ENCODE measurements around the gene PAK6. TPM values are rescaled to one million over a fixed set of nuclear protein-coding genes. Genes with fewer than 3 reads are reported as not detected.

PAK6 gene
- total and polyA plus RNA-seq, 2 experiments from 2014 or later = 2.4 to 20.0 TPM

- no peak for TF ChIP-seq REST (IDR thresholded peaks at IDR 0.05; ENCODE audit: unreplicated experiment)
- TF ChIP-seq JUNB (IDR thresholded peaks at IDR 0.05; ENCODE audit: unreplicated experiment) = no peak
- TF ChIP-seq ETS1 (IDR thresholded peaks at IDR 0.05) = no peak
- TF ChIP-seq NANOG (IDR thresholded peaks at IDR 0.05; ENCODE audit: borderline replicate concordance) = no peak
- TF ChIP-seq CREB1 (CRISPR knock-in tag; IDR thresholded peaks at IDR 0.05; ENCODE audit: low read depth) = no peak
- TF ChIP-seq EZH2 (IDR thresholded peaks at IDR 0.05; ENCODE audit: low read depth, unreplicated experiment) = no peak
- TF ChIP-seq CTCF (conservative IDR thresholded peaks at IDR 0.05; ENCODE audit: low read depth in 2 of 2) = no peak
Measured at GRCh38 chr15:40248006-40248783, 9.3 kb downstream of the PAK6 start (continued).

- no peaks in the 10 kb centered on the region for H3K9me2 ChIP-seq (ENCODE audit: insufficient read depth)
- H2AFZ ChIP-seq = no peak overlapping the region
- no peak overlapping the region for H3K27ac Mint-ChIP-seq
- H3K4me3 ChIP-seq = no peak overlapping the region
- no peaks in the 10 kb centered on the region; the same call in 2 of the 3 replicates for H3K9me3 Mint-ChIP-seq
- no peaks in the 10 kb centered on the region; the same call in 2 of the 3 replicates for H3K36me3 Mint-ChIP-seq (ENCODE audit: low read depth)
- no peaks in the 10 kb centered on the region for H4K20me1 ChIP-seq (replicated peaks; ENCODE audit: insufficient read depth)
- peaks cover 36% of the 10 kb centered on the region for H3K4me1 Mint-ChIP-seq
- H3K36me3 ChIP-seq (ENCODE audit: insufficient read depth) = no peaks in the 10 kb centered on the region
- no peak overlapping the region for H3K27ac ChIP-seq (ENCODE audit: low read depth)
- peaks cover 42% of the 10 kb centered on the region for H3K27me3 Mint-ChIP-seq (ENCODE audit: insufficient read depth, low read depth, poor library complexity)
- no peak overlapping the region for H3K4me3 Mint-ChIP-seq
- DNase-seq (ENCODE audit: low spot score) = no peak
- no peak overlapping the region for H3K4me2 ChIP-seq
- peaks cover 13% of the 10 kb centered on the region; the same call in 1 of the 2 replicates for H3F3A ChIP-seq (replicated peaks; ENCODE audit: low read depth)
- no peak for ATAC-seq
- peaks cover 3% of the 10 kb centered on the region; the same call in 1 of the 2 replicates for H3K4me1 ChIP-seq (ENCODE audit: insufficient read depth)
- no peaks in the 10 kb centered on the region for H3K79me2 ChIP-seq (replicated peaks; ENCODE audit: insufficient read depth)
- peaks cover 45% of the 10 kb centered on the region for H3K27me3 ChIP-seq (ENCODE audit: insufficient read depth)
- no peak for TF ChIP-seq ZNF114 (CRISPR knock-in tag; IDR thresholded peaks at IDR 0.05)
- TF ChIP-seq NANOG (IDR thresholded peaks at IDR 0.05; ENCODE audit: borderline replicate concordance) = no peak
- TF ChIP-seq EZH2phosphoT487 (IDR thresholded peaks at IDR 0.05; ENCODE audit: unreplicated experiment) = no peak
- no peak for TF ChIP-seq JUNB (IDR thresholded peaks at IDR 0.05; ENCODE audit: unreplicated experiment)
- no peak for TF ChIP-seq CTCF (conservative IDR thresholded peaks at IDR 0.05; ENCODE audit: low read depth in 2 of 2)
- no peak for TF ChIP-seq CREB1 (CRISPR knock-in tag; IDR thresholded peaks at IDR 0.05; ENCODE audit: low read depth)
- TF ChIP-seq ZNF331 (CRISPR knock-in tag; IDR thresholded peaks at IDR 0.05; ENCODE audit: low read depth) = no peak
- TF ChIP-seq EZH2 (IDR thresholded peaks at IDR 0.05; ENCODE audit: low read depth, unreplicated experiment) = no peak
- TF ChIP-seq ETS1 (IDR thresholded peaks at IDR 0.05) = no peak
- TF ChIP-seq POLR2AphosphoS5 (IDR thresholded peaks at IDR 0.05; ENCODE audit: low read depth) = no peak
Measured at GRCh38 chr15:40249477-40250303, 10.8 kb downstream of the PAK6 start.

Measured in GM23338 (cell line).